ENCODE measurements around the gene HADH.
"Not testable (repeated sequence)": the region's sequence is repeated elsewhere in the genome, so short reads cannot be mapped to it uniquely, and the experiment has no call there.

Gene HADH

DNA sequence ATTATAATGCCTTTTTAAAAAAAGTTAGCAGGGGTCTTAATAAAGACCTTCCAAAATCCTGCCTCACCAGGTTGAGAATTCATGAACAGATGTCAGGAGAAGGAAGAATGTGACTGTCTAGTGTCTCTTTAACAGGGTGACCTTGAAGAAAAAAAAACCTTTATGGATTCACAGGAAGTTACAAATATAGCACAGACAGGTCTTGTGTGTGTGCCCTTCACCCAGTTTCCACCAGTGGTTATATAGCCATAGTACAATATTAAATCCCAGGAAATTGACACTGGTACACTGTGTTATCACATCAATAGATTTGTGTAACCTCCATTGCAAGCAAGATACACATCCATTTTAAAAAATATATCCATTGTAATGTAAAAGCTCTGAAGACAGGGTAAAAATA lies 43.7 kb downstream of the HADH start:
- DNase-seq = no peak

DNA sequence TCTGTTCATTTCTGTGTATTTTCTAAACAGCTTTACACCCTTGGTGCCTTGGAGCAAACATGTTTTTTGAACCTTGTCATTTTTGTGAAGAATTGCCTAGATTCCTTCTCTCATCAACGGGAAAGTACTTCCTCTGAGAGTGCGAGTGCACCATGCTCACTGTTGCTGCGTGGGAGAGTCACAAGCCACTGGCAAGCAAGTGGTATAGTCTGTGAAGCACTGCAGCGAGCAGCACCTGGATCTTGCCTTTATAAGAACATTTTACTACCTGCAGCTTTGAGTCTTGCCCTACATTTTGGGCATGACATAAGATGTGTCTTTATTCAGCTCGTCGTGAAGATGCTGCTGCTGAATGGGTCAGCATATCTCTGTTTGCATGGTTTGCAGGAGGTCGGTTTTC lies 44.9 kb downstream of the HADH start:
- no peak for DNase-seq

GRCh38 chr4:108035691-108036090 lies 46.0 kb downstream of the HADH start:
- DNase-seq = no peak

DNA sequence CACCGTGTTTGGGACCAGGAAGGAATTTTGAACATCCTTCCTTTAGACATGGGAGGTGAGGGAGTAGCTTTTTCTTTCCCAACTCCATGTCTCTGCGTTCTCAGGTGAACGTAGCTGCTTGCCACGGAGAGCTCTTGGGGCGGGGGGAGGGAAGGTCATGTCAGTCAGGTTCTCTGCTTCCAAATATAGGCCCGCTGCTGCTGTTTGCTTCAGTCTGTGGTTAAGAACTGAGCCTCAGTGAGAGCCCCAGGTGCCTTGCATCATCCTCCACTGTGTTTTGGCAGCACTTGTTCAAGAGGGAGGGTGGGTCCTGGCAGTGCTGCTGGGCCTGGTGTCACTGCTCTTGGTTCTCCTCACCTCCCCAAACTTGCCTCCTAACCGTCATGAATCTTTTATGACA lies 46.5 kb downstream of the HADH start:
- DNase-seq = peak; percentile 58 to 75

DNA sequence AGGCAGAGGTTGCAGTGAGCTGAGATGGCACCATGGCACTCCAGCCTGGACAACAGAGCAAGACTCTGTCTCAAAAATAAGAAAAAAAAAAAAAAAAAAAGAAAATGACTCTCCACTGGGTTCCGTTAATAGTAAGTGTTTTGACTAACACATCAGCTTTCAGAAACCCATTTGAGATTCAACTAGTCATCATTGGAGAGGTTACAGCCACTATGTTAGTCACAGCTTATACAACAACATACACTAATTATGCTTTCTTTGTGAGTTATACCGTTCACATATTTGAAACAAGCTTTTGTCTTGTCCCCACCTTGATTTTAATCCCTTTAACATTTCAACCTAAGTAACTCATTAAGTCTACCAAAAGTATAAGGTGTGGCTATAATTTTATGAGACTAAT lies 48.2 kb downstream of the HADH start:
- DNase-seq = no peak

GRCh38 chr4:108042927-108043326 lies 53.2 kb downstream of the HADH start:
- no peak for DNase-seq

DNA sequence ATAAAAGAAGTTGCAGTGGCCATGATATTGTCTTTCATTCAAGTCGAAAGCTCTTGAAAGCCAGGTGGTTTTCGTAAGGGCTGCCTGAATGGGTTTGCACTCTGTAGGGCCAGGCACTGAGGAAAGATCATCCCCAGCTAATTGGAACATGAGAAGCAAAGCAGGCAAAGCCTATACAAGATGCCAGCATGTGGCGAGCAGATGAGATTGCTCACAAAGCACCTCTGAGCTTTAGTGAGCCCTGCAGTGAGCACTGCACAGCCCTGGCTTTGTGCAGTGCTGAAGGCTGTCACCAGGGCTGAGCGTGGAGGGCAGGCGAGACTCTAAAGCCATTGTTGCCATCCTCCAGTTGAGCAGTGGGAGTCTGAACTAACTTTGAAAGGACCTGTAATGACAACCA lies 53.8 kb downstream of the HADH start:
- DNase-seq = no peak

DNA sequence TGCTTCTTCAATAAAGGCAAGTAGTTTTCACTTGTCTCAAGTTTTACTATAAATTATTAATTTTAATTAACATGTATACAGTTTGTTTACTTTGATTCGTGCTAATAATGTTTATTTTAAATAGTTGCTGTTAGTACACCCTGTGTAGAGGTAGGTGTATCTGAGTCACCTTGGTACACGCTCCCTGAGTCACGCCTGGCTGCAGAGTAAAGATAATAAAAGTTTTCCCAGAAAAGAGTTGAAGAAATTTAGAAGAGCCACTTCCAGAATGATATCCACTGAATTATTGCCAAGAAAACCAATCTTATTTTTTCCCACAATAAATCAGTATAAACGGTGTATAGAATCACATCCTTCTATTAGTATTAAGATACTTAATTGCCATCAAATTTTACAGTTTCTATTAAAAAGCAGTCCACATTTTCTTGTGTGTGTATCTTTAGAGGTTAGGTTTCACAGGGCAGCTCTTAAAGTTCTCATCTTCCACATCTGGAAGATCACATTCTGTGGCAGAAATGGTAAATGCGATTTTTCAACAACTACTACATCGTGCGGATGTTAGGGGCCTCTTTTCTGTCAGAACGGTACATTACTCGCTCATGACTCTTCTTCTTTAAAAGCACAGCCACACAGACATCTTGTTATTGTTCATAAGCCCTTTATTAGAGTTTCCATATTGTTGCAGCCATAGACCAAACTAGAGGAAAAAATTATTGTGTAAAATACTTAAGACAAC lies 55.4 kb downstream of the HADH start:
- DNase-seq = no peak

DNA sequence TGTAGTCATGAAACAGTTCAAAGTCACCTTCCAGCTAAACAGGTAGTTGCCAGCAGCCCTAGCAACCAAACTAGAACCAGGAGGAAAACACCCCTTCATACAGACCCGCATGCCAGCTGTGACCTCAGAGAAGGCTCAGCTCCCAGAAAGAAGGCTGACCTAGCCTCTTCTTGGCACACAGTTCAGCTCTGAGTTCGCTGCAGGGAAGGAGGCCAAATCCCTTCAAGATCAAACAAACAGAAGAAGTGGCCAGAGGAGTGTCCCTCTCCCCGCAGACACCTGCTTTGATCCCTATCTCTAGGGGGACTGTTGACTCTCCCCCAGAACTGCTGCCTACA lies 56.0 kb downstream of the HADH start:
- peak in 1 of 2 experiments; percentile 46 for DNase-seq

- no peak for DNase-seq
Observed at GRCh38 chr4:108047199-108047598, 57.5 kb downstream of the HADH start.

GRCh38 chr4:108048157-108048556 lies 58.5 kb downstream of the HADH start:
- DNase-seq = no peak

- DNase-seq = no peak
Observed at GRCh38 chr4:108048997-108049396, 59.3 kb downstream of the HADH start.

DNA sequence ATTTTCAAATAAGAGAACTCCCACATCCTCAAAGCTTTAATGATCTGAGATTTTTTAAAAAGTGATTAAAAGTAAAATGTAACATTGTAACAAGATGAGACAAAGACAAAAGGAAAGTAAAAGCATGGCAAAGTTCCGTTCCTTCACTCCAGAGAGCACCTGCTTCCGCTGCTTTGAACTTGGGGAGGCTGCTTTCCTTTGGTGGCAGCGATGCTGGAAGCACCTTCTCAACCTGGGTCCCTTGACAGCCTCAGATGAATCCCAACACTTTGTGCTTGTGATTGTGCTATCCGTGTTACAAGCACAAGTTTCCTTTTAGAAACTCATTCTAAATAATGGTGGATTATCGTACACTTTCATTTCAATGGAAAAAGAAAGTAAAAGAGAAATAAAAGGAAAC lies 59.7 kb downstream of the HADH start:
- peak; percentile 45 to 58 for DNase-seq

- DNase-seq = not testable (repeated sequence)
Observed at GRCh38 chr4:108050166-108051111, 60.8 kb downstream of the HADH start.

- no peak for DNase-seq
Observed at GRCh38 chr4:108051343-108051742, 61.7 kb downstream of the HADH start.

GRCh38 chr4:108052558-108053120 lies 63.0 kb downstream of the HADH start:
- no peak for DNase-seq

DNA sequence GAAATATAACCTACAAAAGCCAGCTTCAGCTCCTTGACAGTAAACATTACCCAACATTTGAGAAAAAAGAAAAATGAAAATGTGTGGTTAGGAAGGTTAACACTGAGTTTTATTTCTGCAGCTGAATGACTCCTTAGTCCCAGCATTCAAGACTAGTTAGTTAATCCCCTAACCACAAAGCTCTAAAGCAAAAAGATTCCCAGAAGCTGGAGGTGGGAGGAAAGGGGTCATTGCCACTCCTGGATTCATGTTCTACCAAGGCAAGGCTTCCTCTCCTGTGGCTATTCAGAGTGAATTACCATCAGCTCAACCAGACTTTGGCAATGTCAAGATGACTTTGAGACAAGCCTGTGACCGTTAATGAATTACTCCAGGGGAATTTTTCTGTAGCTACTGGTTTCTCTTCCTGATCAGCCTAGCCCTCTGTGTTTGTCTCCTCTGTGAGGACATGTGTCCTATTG lies 63.6 kb downstream of the HADH start:
- no peak for DNase-seq

DNA sequence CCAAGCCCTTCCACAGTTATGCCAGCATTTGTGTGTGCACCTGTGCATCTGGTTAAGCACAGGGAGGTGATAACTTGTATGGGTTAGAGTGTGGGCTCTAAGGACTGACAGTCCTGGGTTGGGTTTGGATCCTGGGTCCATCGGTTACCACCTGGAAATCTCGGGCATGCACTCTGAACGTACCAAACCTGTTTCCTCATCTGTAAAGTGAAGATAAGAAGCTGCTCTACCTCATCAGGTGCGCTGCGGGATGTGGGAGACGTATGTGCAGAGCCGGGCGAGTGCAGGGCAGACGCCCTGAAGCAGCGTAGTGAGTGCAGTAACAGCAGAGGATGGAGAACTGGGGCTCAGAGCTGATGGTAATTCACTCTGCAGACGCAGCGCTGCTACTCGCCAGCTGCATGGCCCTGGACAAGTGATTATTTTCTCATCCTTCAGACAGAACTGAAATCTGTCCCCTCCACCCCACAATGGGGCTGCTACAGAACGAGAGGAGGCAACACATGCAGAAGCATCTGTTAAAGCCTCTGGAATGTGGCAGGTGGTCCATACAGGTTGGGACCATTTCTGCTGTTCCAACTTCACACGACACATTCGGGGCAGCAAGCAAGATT lies 64.4 kb downstream of the HADH start:
- DNase-seq = no peak

DNA sequence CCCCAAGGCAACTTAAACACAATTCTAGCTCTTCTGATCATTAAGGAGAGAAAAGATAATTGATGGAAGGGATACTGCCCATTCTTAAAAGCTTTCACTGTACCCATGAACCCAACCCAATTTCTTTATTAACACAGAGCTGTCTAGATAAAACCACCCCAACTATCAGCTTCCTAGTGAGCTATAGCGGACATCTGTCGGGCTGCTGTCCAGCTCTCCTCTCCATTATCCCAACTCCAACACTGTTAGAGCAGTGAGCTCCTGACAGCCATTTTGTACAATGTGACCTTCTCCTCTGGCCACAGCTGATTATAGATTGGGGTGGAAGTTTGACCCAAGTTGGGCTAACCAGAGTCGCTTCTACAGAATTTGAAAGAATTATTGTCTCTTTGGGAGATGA lies 66.1 kb downstream of the HADH start:
- no peak for DNase-seq

- no peak for DNase-seq
Observed at GRCh38 chr4:108056418-108056817, 66.7 kb downstream of the HADH start.

GRCh38 chr4:108058685-108059440 lies 69.2 kb downstream of the HADH start:
- DNase-seq = no peak

DNA sequence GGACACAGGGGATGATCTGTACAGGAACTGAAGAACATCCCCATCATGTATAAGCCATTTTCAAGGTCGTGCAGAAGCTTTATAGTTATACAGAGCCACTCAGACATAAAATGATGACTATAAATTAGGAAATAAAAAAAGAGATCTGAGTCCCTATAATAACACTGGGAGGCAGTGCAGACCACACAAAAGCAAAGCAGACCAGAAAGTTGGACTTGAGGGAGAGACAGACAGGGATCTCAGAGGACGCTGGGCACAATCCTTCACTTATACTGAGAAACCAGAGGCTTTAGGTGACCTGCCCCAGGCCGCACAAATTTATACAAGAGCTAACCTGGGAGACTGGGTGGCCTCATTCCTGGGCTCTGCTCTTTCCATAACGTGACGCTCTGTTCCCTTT lies 70.5 kb downstream of the HADH start:
- DNase-seq = no peak
